Stimulated activated CD4-positive, alpha-beta T cell treated with anti-CD3 and anti-CD28 coated beads, Interleukin-4, amount 100 ng/mL, for 4 hours (primary cell): ENCODE data around the gene CZIB.
A peak's percentile ranks its signal among the peaks of the same experiment; 100 is the strongest.
"Not testable (repeated sequence)": the region's sequence is repeated elsewhere in the genome, so short reads cannot be mapped to it uniquely, and the experiment has no call there.

Source experiments
- DNase-seq, 2 experiments: peaks; one replicate each; pipeline ENCODE4 v3.0.0-alpha.2; 2020

Gene CZIB

GRCh38 chr1:53238197-53239155, 18.0 kb upstream of the CZIB start, which contains the start of gene MAGOH:
MAGOH (minus strand) TSS chr1:53238518; CDS start chr1:53238448, 70 bp downstream.
- DNase-seq: peak; percentile 92 to 93

- no peak for DNase-seq
Measured at GRCh38 chr1:53237638-53238037, 17.2 kb upstream of the CZIB start.

- DNase-seq: no peak
Measured at GRCh38 chr1:53220962-53221286, 490 bp upstream of the CZIB start.

- DNase-seq: no peak
Measured at GRCh38 chr1:53219711-53220110, 723 bp downstream of the CZIB start.

GRCh38 chr1:53218201-53218600, 2.2 kb downstream of the CZIB start:
- no peak for DNase-seq

GRCh38 chr1:53214376-53214940, 6.0 kb downstream of the CZIB start:
- no peak for DNase-seq

GRCh38 chr1:53210954-53211353, 9.5 kb downstream of the CZIB start:
- no peak for DNase-seq

GRCh38 chr1:53210352-53210751, 10.1 kb downstream of the CZIB start:
- DNase-seq: no peak

- DNase-seq: no peak
Measured at GRCh38 chr1:53207726-53208125, 12.7 kb downstream of the CZIB start.

GRCh38 chr1:53206735-53207379, 13.6 kb downstream of the CZIB start:
- no peak for DNase-seq

- not testable (repeated sequence) for DNase-seq
Measured at GRCh38 chr1:53206083-53206685, 14.2 kb downstream of the CZIB start.

GRCh38 chr1:53205496-53205895, 14.9 kb downstream of the CZIB start:
- DNase-seq: not testable (repeated sequence)

GRCh38 chr1:53203466-53203865, 17.0 kb downstream of the CZIB start:
- no peak for DNase-seq

- DNase-seq: no peak
Measured at GRCh38 chr1:53198241-53198651, 22.2 kb downstream of the CZIB start.

- no peak for DNase-seq
Measured at GRCh38 chr1:53197291-53198200, 22.9 kb downstream of the CZIB start.

GRCh38 chr1:53196485-53197290, 23.7 kb downstream of the CZIB start, which contains the start of gene CPT2:
CPT2 (plus strand) TSS chr1:53196824; CDS start chr1:53196944, 120 bp downstream.
- DNase-seq: peak; percentile 87 to 90

GRCh38 chr1:53196017-53196484, 24.4 kb downstream of the CZIB start:
- DNase-seq: no peak

- no peak for DNase-seq
Measured at GRCh38 chr1:53195246-53196016, 25.0 kb downstream of the CZIB start.

- DNase-seq: no peak
Measured at GRCh38 chr1:53190210-53190611, 30.2 kb downstream of the CZIB start.

- no peak for DNase-seq
Measured at GRCh38 chr1:53189061-53189460, 31.4 kb downstream of the CZIB start.
